Loucy (cell line): ENCODE data around the gene MLLT10.
"Not testable (repeated sequence)": the region's sequence is repeated elsewhere in the genome, so short reads cannot be mapped to it uniquely, and the experiment has no call there.

Source experiments
- H2AFZ ChIP-seq: fragments of 200-600 bp; sonication (generic); 2 replicates; pipeline ENCODE4 v1.6.0; 2016; ENCODE audit warnings: antibody characterized with exemption, mild to moderate bottlenecking, low read length, moderate library complexity
- H3F3A ChIP-seq: fragments of 200-600 bp; 2 replicates; pipeline ENCODE4 v1.6.0; 2016; ENCODE audit warnings: antibody characterized with exemption, low read depth, mild to moderate bottlenecking
- H3K27me3 ChIP-seq: fragments of 200-600 bp; sonication (generic); 2 replicates; pipeline ENCODE4 v1.6.1; 2014; ENCODE audit warnings: low read length, mild to moderate bottlenecking; ENCODE audit not compliant: insufficient read depth, poor library complexity, severe bottlenecking
- H3K36me3 ChIP-seq: fragments of 200-600 bp; sonication (generic); 2 replicates; pipeline ENCODE4 v1.6.1; 2016; ENCODE audit warnings: low read length; ENCODE audit not compliant: insufficient read depth
- H3K4me1 ChIP-seq: fragments of 200-600 bp; sonication (generic); 2 replicates; pipeline ENCODE4 v1.5.1; 2014; ENCODE audit warnings: low read length, mild to moderate bottlenecking; ENCODE audit not compliant: insufficient read depth, poor library complexity, severe bottlenecking
- H3K4me2 ChIP-seq: fragments of 200-600 bp; sonication (generic); 2 replicates; pipeline ENCODE4 v1.6.0; 2014; ENCODE audit warnings: antibody characterized with exemption, low read length, low read depth, mild to moderate bottlenecking; ENCODE audit not compliant: poor library complexity, severe bottlenecking
- H3K4me3 ChIP-seq: fragments of 200-600 bp; sonication (generic); 2 replicates; pipeline ENCODE4 v1.5.1; 2014; ENCODE audit warnings: low read length, mild to moderate bottlenecking, mixed read lengths; ENCODE audit not compliant: poor library complexity, severe bottlenecking
- H3K79me2 ChIP-seq: fragments of 200-600 bp; sonication (generic); 2 replicates; pipeline ENCODE4 v1.6.1; 2014; ENCODE audit warnings: low read length; ENCODE audit not compliant: insufficient read depth
- H3K9ac ChIP-seq: fragments of 200-600 bp; sonication (generic); 2 replicates; pipeline ENCODE4 v1.6.0; 2014; ENCODE audit warnings: mild to moderate bottlenecking, low read depth, low read length, moderate library complexity; ENCODE audit not compliant: poor library complexity, severe bottlenecking
- H3K9me2 ChIP-seq: fragments of 200-600 bp; sonication (generic); replicated peaks from 2 replicates; pipeline ENCODE4 v1.6.1; 2016; ENCODE audit warnings: low read depth, low read length, mixed read lengths
- H3K9me3 ChIP-seq: fragments of 200-600 bp; sonication (generic); 2 replicates; pipeline ENCODE4 v1.6.1; 2014; ENCODE audit warnings: mild to moderate bottlenecking, antibody characterized with exemption, low read length, low read depth; ENCODE audit not compliant: insufficient read depth
- H4K20me1 ChIP-seq: fragments of 200-600 bp; sonication (generic); 2 replicates; pipeline ENCODE4 v1.6.0; 2014; ENCODE audit warnings: antibody characterized with exemption, low read length, mild to moderate bottlenecking; ENCODE audit not compliant: insufficient read depth, poor library complexity, severe bottlenecking
- CTCF ChIP-seq: fragments of 200-600 bp; sonication (generic); conservative IDR thresholded peaks from 2 replicates; pipeline ENCODE4 v1.5.1; 2014; ENCODE audit warnings: mild to moderate bottlenecking, antibody characterized with exemption, low read length
- EZH2phosphoT487 ChIP-seq: fragments of 200-600 bp; IDR thresholded peaks from 2 replicates; pipeline ENCODE4 v1.6.1; 2018; ENCODE audit warnings: antibody characterized with exemption, mild to moderate bottlenecking, moderate library complexity, borderline replicate concordance

The MLLT10 gene

GRCh38 chr10:21534280-21534586, 201 bp downstream of the MLLT10 start:
- peak overlapping the region; percentile 85 for H3K4me3 ChIP-seq
- no peaks in the 10 kb centered on the region for H3K9me3 ChIP-seq
- H3K9ac ChIP-seq = peak overlapping the region; percentile 81
- H3F3A ChIP-seq = peaks cover 11% of the 10 kb centered on the region; the same call in 1 of the 2 replicates
- H3K4me2 ChIP-seq = no peak overlapping the region
- H3K4me1 ChIP-seq = peaks cover 49% of the 10 kb centered on the region
- peaks cover 8% of the 10 kb centered on the region for H3K36me3 ChIP-seq
- peaks cover 29% of the 10 kb centered on the region for H4K20me1 ChIP-seq
- H3K79me2 ChIP-seq = peaks cover 56% of the 10 kb centered on the region
- no peaks in the 10 kb centered on the region for H3K27me3 ChIP-seq
- no peaks in the 10 kb centered on the region for H3K9me2 ChIP-seq
- peak overlapping the region; percentile 44; the same call in 1 of the 2 replicates for H2AFZ ChIP-seq
- TF ChIP-seq EZH2phosphoT487 = no peak
- TF ChIP-seq CTCF = no peak

- no peak for TF ChIP-seq EZH2phosphoT487
- TF ChIP-seq CTCF = no peak
- no peaks in the 10 kb centered on the region for H3K27me3 ChIP-seq
- peaks cover 46% of the 10 kb centered on the region for H3K4me1 ChIP-seq
- no peaks in the 10 kb centered on the region for H3K9me2 ChIP-seq
- peak overlapping the region; percentile 81 for H3K9ac ChIP-seq
- peak overlapping the region; percentile 85 for H3K4me3 ChIP-seq
- H4K20me1 ChIP-seq = peaks cover 31% of the 10 kb centered on the region
- peaks cover 10% of the 10 kb centered on the region; the same call in 1 of the 2 replicates for H3F3A ChIP-seq
- peak overlapping the region; percentile 77 for H3K4me2 ChIP-seq
- H3K79me2 ChIP-seq = peaks cover 62% of the 10 kb centered on the region
- H3K36me3 ChIP-seq = peaks cover 14% of the 10 kb centered on the region
- peak overlapping the region; percentile 44; the same call in 1 of the 2 replicates for H2AFZ ChIP-seq
- H3K9me3 ChIP-seq = no peaks in the 10 kb centered on the region
These were observed 817 bp downstream of the MLLT10 start for GRCh38 chr10:21534604-21535493.

GRCh38 chr10:21535494-21535965, 1.5 kb downstream of the MLLT10 start:
- peak overlapping the region; percentile 67 for H3K9ac ChIP-seq

GRCh38 chr10:21535976-21536375, 1.9 kb downstream of the MLLT10 start:
- H2AFZ ChIP-seq, H3K9me2 ChIP-seq, H3F3A ChIP-seq, H3K9me3 ChIP-seq, H3K27me3 ChIP-seq: not testable (repeated sequence)
- H3K9ac ChIP-seq = peak overlapping the region; percentile 67
- peak overlapping the region; percentile 77 for H3K4me2 ChIP-seq
- H3K4me1 ChIP-seq = peaks cover 40% of the 10 kb centered on the region
- H4K20me1 ChIP-seq = peaks cover 31% of the 10 kb centered on the region
- peak overlapping the region; percentile 85 for H3K4me3 ChIP-seq
- H3K79me2 ChIP-seq = peaks cover 72% of the 10 kb centered on the region
- peaks cover 24% of the 10 kb centered on the region for H3K36me3 ChIP-seq

More at GRCh38 chr10:21535494-21535965, 1.5 kb downstream of the MLLT10 start:
- peaks cover 44% of the 10 kb centered on the region for H3K4me1 ChIP-seq
- peak overlapping the region; percentile 77 for H3K4me2 ChIP-seq
- H2AFZ ChIP-seq = no peak overlapping the region
- no peaks in the 10 kb centered on the region for H3K9me3 ChIP-seq
- peaks cover 20% of the 10 kb centered on the region for H3K36me3 ChIP-seq
- no peaks in the 10 kb centered on the region for H3K27me3 ChIP-seq
- peaks cover 31% of the 10 kb centered on the region for H4K20me1 ChIP-seq
- no peaks in the 10 kb centered on the region for H3K9me2 ChIP-seq
- peak overlapping the region; percentile 85 for H3K4me3 ChIP-seq
- H3F3A ChIP-seq = peaks cover 9% of the 10 kb centered on the region; the same call in 1 of the 2 replicates
- H3K79me2 ChIP-seq = peaks cover 67% of the 10 kb centered on the region
- no peak for TF ChIP-seq EZH2phosphoT487
- TF ChIP-seq CTCF = no peak
